HG02623 (cell line): ENCODE results near the gene GATA5.

Source experiments
- ATAC-seq: cut with Tn5 transposase; IDR thresholded peaks from one replicate; pipeline ENCODE4 v1.9.1; 2021; ENCODE audit warnings: moderate library complexity; ENCODE audit not compliant: unreplicated experiment

GATA5 gene

GRCh38 chr20:62488470-62488869 is 12.7 kb upstream of the GATA5 start:
- ATAC-seq: no peak

DNA sequence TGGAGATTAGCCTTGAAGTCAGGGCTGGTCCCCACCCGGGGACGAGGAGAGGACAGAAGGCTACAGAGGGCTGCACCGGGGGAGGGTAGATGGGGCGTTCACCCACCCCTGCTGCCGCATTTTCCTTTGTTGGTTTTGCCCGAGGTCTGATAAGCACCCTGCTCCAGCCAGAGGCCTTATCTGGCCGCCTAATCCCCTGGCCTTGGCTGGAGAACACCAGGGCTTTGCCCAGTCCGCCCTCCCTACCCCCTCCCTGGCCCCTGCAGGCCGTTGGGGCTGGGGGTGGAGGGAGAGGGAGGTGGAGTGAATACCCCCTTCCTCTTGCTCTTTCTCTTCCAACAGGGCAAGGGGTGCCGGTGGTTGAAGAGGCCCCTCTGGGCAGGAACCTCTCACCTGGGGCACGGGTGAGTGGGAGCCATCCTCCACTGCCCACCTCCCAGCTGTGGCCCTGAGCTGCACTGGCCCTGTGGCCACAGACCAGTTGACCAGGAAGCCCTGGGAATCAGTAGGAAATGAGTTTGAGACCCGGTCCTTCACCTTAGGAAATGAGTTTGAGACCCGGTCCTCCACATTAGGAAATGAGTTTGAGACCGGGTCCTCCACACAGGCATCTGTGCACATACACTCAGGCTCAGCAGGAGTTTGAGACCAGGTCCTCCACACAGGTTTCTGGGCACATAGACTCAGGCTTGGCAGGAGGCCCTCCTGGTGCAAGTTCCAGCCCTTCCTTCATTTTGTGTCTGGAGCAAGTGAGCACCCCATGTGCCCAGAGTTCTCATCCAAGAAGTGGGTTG is 12.0 kb upstream of the GATA5 start:
- ATAC-seq: no peak

DNA sequence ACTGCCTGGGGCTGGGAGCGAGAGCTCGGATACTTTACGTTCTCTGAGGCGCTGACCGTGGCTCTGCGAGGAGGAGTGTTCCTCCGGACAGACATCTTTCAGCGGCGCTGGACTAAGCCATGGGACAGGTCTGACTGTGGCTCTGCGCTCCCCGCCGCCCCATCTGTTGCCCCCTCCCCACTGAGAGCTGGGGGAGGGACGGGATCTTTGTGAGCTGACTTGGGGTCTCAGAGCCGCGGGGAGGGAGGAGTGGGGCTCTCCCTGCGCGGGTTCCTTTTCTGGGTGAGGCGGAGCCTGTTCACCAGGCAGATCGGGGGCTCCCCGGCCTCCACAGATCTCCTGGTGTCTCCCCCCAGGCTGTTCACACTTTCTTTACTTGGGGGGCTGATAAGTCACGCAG is 11.3 kb upstream of the GATA5 start:
- ATAC-seq: no peak

- ATAC-seq: no peak
Measured at GRCh38 chr20:62486484-62486883, 10.7 kb upstream of the GATA5 start.

GRCh38 chr20:62485701-62486089 is 9.9 kb upstream of the GATA5 start:
- ATAC-seq: no peak

DNA sequence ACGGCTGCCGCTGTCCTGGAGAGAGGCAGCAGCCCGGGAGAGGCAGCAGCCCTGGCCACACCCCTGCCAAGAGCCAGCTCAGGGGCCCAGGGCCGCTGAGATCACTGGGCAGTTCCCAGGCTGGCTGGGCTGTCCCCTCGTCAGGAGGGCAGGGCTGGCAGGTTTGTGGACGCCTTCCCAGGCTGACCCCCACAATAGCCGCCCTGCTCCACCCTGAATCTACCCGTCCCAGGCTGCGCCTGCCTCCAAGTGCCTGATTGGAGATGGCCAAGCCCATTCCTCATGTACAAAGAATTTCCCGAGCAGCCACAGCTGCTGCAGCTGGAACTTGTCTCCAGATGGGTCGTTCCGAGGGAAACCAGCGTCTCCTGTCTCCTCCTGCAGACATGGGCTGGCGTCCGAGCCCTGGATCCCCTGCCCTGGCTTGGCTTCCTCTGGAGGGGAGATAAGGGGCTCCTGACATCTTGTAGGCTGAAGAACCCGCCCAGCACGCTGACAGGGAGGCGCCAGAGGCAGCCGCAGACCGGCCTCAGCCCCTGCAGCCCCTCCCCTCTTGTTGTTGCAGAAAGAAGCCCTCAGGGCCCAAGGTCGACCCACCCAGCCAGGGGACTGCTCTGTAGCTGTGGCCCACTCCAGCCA is 9.4 kb upstream of the GATA5 start:
- no peak for ATAC-seq

GRCh38 chr20:62484478-62484877 is 8.7 kb upstream of the GATA5 start:
- ATAC-seq: no peak

GRCh38 chr20:62483613-62484458 is 8.0 kb upstream of the GATA5 start:
- no peak for ATAC-seq

- no peak for ATAC-seq
Measured at GRCh38 chr20:62482974-62483373, 7.2 kb upstream of the GATA5 start.

DNA sequence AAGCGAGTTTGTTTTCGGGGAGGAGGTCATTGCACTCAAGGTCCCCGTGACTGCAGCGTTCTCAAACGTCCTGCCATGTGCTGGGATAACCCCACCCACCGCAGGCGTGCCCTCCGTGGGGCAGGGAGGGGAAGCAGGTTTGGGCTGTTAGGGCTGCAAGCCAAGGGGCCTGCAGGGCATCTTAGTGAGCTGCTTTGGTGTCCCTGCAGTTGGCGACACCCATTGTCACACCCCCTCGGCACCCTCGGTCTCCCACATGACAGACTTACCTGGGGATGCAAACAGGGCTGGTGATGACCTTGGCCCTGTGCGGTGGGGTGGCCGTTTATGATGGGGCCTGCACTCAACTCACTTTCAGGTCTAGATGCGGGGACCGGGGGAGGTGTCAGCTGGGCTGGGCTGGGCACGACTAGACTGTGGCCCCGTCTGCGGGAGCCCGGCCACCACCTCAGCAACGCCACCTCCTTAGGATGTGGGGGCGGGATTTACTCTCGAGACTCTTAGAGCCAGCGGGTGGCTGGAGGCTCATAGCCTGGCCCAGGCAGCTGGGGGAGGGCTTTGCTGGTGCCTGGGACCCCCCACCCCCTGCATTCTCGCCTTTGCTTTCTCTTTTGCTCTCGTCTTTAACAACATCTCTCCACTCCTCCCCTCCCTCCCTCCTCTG is 6.5 kb upstream of the GATA5 start:
- no peak for ATAC-seq

DNA sequence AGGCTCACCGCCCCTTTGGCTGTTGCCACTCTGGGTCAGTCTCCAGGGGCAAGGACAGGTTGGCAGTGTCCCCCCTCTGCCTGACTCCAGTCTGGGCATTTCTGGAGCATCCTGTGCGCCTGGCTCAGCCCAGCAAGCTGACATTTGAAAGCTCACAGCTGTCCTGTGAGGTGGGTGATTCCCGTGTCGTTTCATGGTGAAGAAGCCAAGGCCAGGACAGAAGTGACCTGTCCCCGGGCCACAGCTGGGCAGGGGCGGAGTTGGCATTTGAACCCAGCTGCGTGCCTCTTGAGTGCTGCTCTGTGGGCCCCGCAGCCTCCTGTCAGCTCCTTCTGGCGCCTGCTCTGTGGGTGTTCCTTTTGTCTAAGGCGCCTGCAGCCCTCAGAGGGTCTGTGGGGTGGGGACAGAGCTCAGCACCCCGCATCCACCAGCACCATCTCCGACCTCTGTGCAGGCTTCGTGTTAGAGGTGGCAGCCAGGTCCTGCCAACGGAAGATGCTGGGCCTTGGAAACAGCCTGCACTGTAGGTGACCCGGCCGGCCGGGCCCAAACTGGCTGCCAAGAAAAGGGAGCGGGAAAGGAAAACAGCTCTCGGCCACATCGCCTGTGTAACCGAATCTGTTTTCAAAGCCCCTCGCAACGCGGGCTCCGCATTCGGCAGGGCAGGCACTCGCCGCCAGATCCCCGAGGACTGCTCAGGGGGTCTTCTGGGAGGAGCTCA is 5.8 kb upstream of the GATA5 start:
- no peak for ATAC-seq

DNA sequence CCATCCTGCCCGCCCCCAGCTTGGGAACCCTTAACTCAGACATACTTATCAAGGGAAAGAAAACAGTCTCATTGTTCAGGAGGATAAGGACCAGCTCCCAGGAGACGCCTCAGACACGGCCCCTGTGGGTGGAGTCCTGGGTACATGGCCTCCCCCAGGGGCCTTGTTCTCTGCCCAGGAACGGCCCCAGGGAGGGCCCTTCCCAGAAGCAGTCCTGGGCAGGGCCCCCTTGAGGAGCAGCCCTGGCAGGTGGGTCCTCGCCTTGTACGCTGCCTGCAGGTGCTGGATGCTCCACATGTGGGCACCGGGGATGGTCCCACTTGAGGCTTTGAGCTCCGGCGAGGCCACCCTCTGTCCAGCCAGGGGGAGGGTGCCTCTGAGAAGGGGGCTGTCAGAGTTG is 4.5 kb upstream of the GATA5 start:
- no peak for ATAC-seq

DNA sequence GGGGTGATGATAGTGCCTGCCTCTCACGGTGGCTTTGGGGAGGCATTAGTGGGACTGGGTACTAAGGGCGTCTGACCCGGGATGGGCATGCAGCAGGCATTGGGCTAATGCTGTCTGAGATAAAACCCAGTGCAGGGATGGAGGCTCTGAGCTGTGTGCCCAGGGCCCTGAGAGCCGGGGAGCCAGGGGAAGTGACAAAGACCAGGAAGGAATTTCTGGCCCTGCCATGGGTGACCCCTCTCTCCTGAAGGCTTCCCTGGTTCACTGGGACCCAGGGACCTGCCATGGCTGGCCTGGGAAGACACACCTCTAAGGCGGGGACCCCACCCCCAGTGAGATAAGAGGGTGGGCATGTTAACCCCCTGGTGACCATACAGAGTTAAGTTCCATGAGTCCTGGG is 3.9 kb upstream of the GATA5 start:
- no peak for ATAC-seq

DNA sequence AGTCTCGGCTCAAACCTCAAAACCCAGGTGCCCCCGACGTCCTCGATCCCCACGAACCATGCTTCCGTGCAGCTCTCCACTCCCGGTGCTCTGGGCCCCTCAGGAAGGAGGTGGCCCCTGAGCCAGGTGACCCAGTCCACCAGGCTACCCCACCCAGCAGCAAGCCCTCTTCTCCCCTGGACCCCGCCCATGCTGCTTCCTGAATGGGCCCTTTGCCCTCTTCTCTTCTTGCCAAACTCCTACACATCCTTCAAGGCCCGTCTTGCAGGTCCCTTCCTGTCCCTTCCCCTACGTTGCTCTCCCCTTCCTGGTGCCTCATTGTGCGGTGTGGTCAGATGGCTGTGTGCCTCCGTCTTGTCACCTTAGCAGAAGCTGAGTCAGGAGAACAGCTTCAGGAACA is 3.4 kb upstream of the GATA5 start:
- no peak for ATAC-seq

- ATAC-seq: no peak
Measured at GRCh38 chr20:62477669-62478455, 2.1 kb upstream of the GATA5 start.

GRCh38 chr20:62476056-62476838 is 452 bp upstream of the GATA5 start:
- no peak for ATAC-seq

- no peak for ATAC-seq
Measured at GRCh38 chr20:62475027-62475771, 596 bp downstream of the GATA5 start.

DNA sequence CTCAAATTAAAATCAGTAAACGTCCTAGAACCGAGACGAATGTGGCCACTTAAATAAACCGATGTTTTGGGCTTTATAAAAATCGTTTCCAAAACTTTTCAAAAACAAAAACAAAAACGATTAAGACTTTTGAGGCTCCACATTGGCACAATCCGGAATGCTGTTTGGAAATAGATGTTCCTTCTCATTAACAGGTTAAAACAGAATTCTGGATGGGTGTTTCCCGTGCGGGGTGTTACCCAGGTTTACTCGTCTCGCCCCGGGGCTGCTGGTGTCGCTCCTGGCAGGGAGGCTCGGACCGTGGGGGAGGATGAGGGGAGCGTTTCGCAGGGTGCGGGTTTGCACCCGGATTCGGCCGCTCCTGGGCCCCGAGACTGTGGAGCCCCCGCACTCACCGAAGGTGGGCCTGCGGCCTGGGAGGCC is 1.2 kb downstream of the GATA5 start:
- no peak for ATAC-seq
